IMR-90 (cell line): Measurements from ENCODE around the gene MLKL. TPM values are rescaled to one million over a fixed set of nuclear protein-coding genes. Genes with fewer than 3 reads are reported as not detected.

ENCODE experiments used
- ATAC-seq: fragments of 200-7000 bp; cut with Tn5 transposase; 2 replicates; pipeline ENCODE4 v1.9.1; 2020; ENCODE audit warnings: low read depth, mild to moderate bottlenecking, moderate library complexity
- BruUV-seq: library from RNA; stranded (reverse); fragments of 400-500 nt; replicated peaks from 2 replicates; lab custom pipeline; 2021; lab: Mats Ljungman, UMichigan
- CTCF ChIA-PET: fragments of 300-600 bp; formaldehyde crosslinking; extraction: SDS; loops from one replicate; lab custom pipeline; 2021; ENCODE audit warnings: antibody characterized with exemption; lab: Yijun Ruan, JAX
- POLR2A ChIA-PET: fragments of 300-600 bp; sonication (Branson Sonifier 250); formaldehyde crosslinking; loops from one replicate; lab custom pipeline; 2022; ENCODE audit warnings: antibody characterized with exemption; ENCODE audit not compliant: unreplicated experiment; lab: Charles Lee
- DNase-seq: peaks from one replicate; pipeline ENCODE4 v3.0.0; 2013
- H2AFZ ChIP-seq: replicated peaks from 2 replicates; pipeline ENCODE3; 2013; ENCODE audit warnings: low read length, mild to moderate bottlenecking; ENCODE audit not compliant: poor library complexity
- H2AK5ac ChIP-seq: 2 replicates; pipeline ENCODE4 v1.6.1; 2013; ENCODE audit warnings: low read depth, low read length, inconsistent platforms
- H2AK9ac ChIP-seq: replicated peaks from 2 replicates; pipeline ENCODE3; 2013; ENCODE audit warnings: mild to moderate bottlenecking, low read depth, low read length, moderate library complexity; ENCODE audit not compliant: poor library complexity
- H2BK120ac ChIP-seq: 2 replicates; pipeline ENCODE4 v1.6.1; 2013; ENCODE audit warnings: low read depth, low read length, inconsistent platforms
- H2BK15ac ChIP-seq: 3 replicates; pipeline ENCODE4 v1.6.1; 2013; ENCODE audit warnings: low read depth, low read length, inconsistent platforms
- H2BK20ac ChIP-seq: 2 replicates; pipeline ENCODE4 v1.6.1; 2013; ENCODE audit warnings: low read depth, mild to moderate bottlenecking, inconsistent platforms, low read length, moderate library complexity
- H2BK5ac ChIP-seq: 2 replicates; pipeline ENCODE4 v1.6.1; 2013; ENCODE audit warnings: mild to moderate bottlenecking, low read depth, low read length, inconsistent platforms; ENCODE audit not compliant: poor library complexity, severe bottlenecking
- H3K14ac ChIP-seq: replicated peaks from 2 replicates; pipeline ENCODE4 v1.6.1; 2013; ENCODE audit warnings: low read depth, low read length, inconsistent platforms
- H3K18ac ChIP-seq: 2 replicates; pipeline ENCODE4 v1.6.1; 2013; ENCODE audit warnings: low read depth, low read length, control low read depth
- H3K23ac ChIP-seq: 2 replicates; pipeline ENCODE4 v1.6.1; 2013; ENCODE audit warnings: low read depth, low read length, inconsistent platforms
- H3K27ac ChIP-seq: 2 replicates; pipeline ENCODE4 v1.5.1; 2013; ENCODE audit warnings: mild to moderate bottlenecking, control low read depth, low read length; ENCODE audit not compliant: insufficient read depth
- H3K27me3 ChIP-seq: 2 replicates; pipeline ENCODE4 v1.6.1; 2013; ENCODE audit warnings: low read length; ENCODE audit not compliant: control insufficient read depth, insufficient read depth
- H3K36me3 ChIP-seq: 2 replicates; pipeline ENCODE4 v1.6.1; 2013; ENCODE audit warnings: low read length, mixed read lengths; ENCODE audit not compliant: control insufficient read depth, insufficient read depth
- H3K4ac ChIP-seq: 2 replicates; pipeline ENCODE4 v1.6.1; 2013; ENCODE audit warnings: low read depth, low read length, inconsistent platforms
- H3K4me1 ChIP-seq: 2 replicates; pipeline ENCODE4 v1.6.1; 2013; ENCODE audit warnings: low read length, mixed read lengths; ENCODE audit not compliant: control insufficient read depth, insufficient read depth
- H3K4me2 ChIP-seq: 2 replicates; pipeline ENCODE4 v1.6.1; 2013; ENCODE audit warnings: low read depth, mild to moderate bottlenecking, control low read depth, low read length, moderate library complexity
- H3K4me3 ChIP-seq: 2 replicates; pipeline ENCODE4 v1.5.1; 2013; ENCODE audit warnings: low read depth, mild to moderate bottlenecking, control low read depth, low read length, moderate library complexity; ENCODE audit not compliant: insufficient read depth
- H3K56ac ChIP-seq: 2 replicates; pipeline ENCODE4 v1.6.1; 2013; ENCODE audit warnings: low read length, inconsistent platforms; ENCODE audit not compliant: insufficient read depth; ENCODE audit errors: extremely low read depth
- H3K79me1 ChIP-seq, 2 experiments: 2 replicates each; pipeline ENCODE4 v1.6.1; 2013; ENCODE audit warnings: low read length in 2 of 2, inconsistent platforms in 1 of 2, low read depth in 1 of 2
- H3K9ac ChIP-seq: 2 replicates; pipeline ENCODE4 v1.6.1; 2013; ENCODE audit warnings: low read depth, low read length, control low read depth
- H3K9me1 ChIP-seq: 2 replicates; pipeline ENCODE4 v1.6.1; 2013; ENCODE audit warnings: low read length, inconsistent platforms; ENCODE audit not compliant: insufficient read depth
- H3K9me3 ChIP-seq: 2 replicates; pipeline ENCODE4 v1.6.1; 2013; ENCODE audit warnings: low read length; ENCODE audit not compliant: control insufficient read depth, insufficient read depth
- H4K20me1 ChIP-seq: 2 replicates; pipeline ENCODE4 v1.6.1; 2013; ENCODE audit warnings: low read length, inconsistent platforms; ENCODE audit not compliant: insufficient read depth
- H4K5ac ChIP-seq: 2 replicates; pipeline ENCODE4 v1.6.1; 2013; ENCODE audit warnings: mild to moderate bottlenecking, low read depth, low read length, control low read depth
- H4K8ac ChIP-seq, 2 experiments: 2 replicates each; pipeline ENCODE4 v1.6.1; 2013; ENCODE audit warnings: low read depth in 2 of 2, low read length in 2 of 2, control low read depth in 1 of 2, inconsistent platforms in 1 of 2
- H4K91ac ChIP-seq: 2 replicates; pipeline ENCODE4 v1.6.1; 2013; ENCODE audit warnings: low read depth, low read length, inconsistent platforms; ENCODE audit not compliant: insufficient read depth
- CEBPB ChIP-seq: IDR thresholded peaks from 2 replicates; pipeline ENCODE4 v1.6.1; 2012; ENCODE audit warnings: low read depth, low read length, improper control_type of control experiment
- MAZ ChIP-seq: IDR thresholded peaks from 2 replicates; pipeline ENCODE4 v1.6.1; 2012; ENCODE audit warnings: low read depth, mild to moderate bottlenecking, low read length, improper control_type of control experiment, moderate library complexity, borderline replicate concordance
- RCOR1 ChIP-seq: IDR thresholded peaks from 2 replicates; pipeline ENCODE4 v1.6.1; 2012; ENCODE audit warnings: mild to moderate bottlenecking, low read length, improper control_type of control experiment; ENCODE audit not compliant: insufficient replicate concordance
- WGBS, 2 experiments: methylation state at CpG; one replicate each; pipeline versions ENCODE4 v1.1.5 to v1.1.7; 2013; ENCODE audit warnings: missing lambda C conversion rate in 2 of 2; ENCODE audit not compliant: insufficient read length in 1 of 2; ENCODE audit errors: extremely low coverage in 2 of 2; 5-methylcytosine and 5-hydroxymethylcytosine counted together
- dilution Hi-C: fragments of 300-500 bp; cut with HindIII; formaldehyde crosslinking; loops from one replicate; pipeline ENCODE4 v1.14.3; 2018; ENCODE audit warnings: low sequenced_read_pairs; ENCODE audit not compliant: unreplicated experiment
- in situ Hi-C: fragments of 300-500 bp; cut with MboI; formaldehyde crosslinking; loops from 3 replicates; pipeline ENCODE4 v1.14.3; 2019; ENCODE audit warnings: low sequenced_read_pairs, inconsistent platforms, mixed read lengths
- intact Hi-C: fragments of 100-400 bp; cut with micrococcal nuclease; formaldehyde crosslinking; loops from 2 replicates; pipeline ENCODE4 v1.10.0; 2022
- polyA plus RNA-seq, 3 experiments: library from polyadenylated mRNA; depleted of rRNA; stranded (reverse); fragments of >200 nt; gene quantifications; 2 replicates each; pipeline ENCODE4 v1.2.3, GENCODE V29; 2012; ENCODE audit warnings: low replicate concordance in 1 of 3
- total RNA-seq: library from RNA; depleted of rRNA; stranded (reverse); fragments of >200 nt; gene quantifications from 2 replicates; pipeline ENCODE4 v1.2.3, GENCODE V29; 2012

MLKL gene
- total and polyA plus RNA-seq, 2 of the 4 experiments (the other 2 are of a cell fraction): 3.6 to 4.5 TPM

GRCh38 chr16:74691093-74691855, 9.4 kb downstream of the MLKL start:
- H3K9ac ChIP-seq: no peak overlapping the region
- DNase-seq: peak; percentile 17

More at GRCh38 chr16:74691093-74691855, 9.4 kb downstream of the MLKL start:
- Histone ChIP-seq H4K91ac (no peak overlapping the region), H4K5ac (no peak overlapping the region), H3K79me1 (no peaks in the 10 kb centered on the region), H3K4me2 (no peak overlapping the region), H3K56ac (no peak overlapping the region), H2AK9ac (no peak overlapping the region), H4K8ac (no peak overlapping the region), H3K4ac (no peak overlapping the region), H3K23ac (no peak overlapping the region), H2AK5ac (no peak overlapping the region), H3K4me1 (peaks cover 3% of the 10 kb centered on the region; the same call in 1 of the 2 replicates), H3K18ac (no peak overlapping the region), H3K27ac (no peak overlapping the region), H2BK120ac (no peak overlapping the region), H3K14ac (no peak overlapping the region), H3K36me3 (peaks cover 3% of the 10 kb centered on the region), H3K4me3 (no peak overlapping the region), H2BK15ac (no peak overlapping the region), H4K20me1 (no peaks in the 10 kb centered on the region), H3K9me1 (0 out of 2 replicates have a peak, but pooled peaks cover 6% of the 10 kb centered on the region), H3K9me3 (no peaks in the 10 kb centered on the region), H2BK5ac (no peak overlapping the region), H2BK20ac (no peak overlapping the region), H2AFZ (no peak overlapping the region), H3K27me3 (no peaks in the 10 kb centered on the region)
- in situ Hi-C loops (no loop called here), intact Hi-C loops (no loop called here), dilution Hi-C loops (no loop called here)
- TF ChIP-seq CEBPB (peak; percentile 77), RCOR1 (no peak), MAZ (no peak)
- no TSS peak for BruUV-seq
- ChIA-PET CTCF (interaction anchor here (0.6 to 1.0 kb wide), 3 partner anchors 177 to 959 kb away, joined by 3 read pairs; no protein-coding TSS in a partner anchor), POLR2A (no interaction called here)
- peak; percentile 21 for ATAC-seq
- WGBS, 2 experiments: 70% methylated on average over 2 of the region's 10 CpGs; no CpG with 5 or more reads in 1 of the 2 experiments
